WERI-Rb-1 (cell line): ENCODE data around the gene RCAN2.

Experiments used
- DNase-seq: peaks from one replicate; pipeline ENCODE4 v3.0.0-alpha.2; 2020
- H3K27ac ChIP-seq: fragments of 250-450 bp; sonication (Bioruptor Pico); 2 replicates; pipeline ENCODE4 v1.5.1; 2020; ENCODE audit warnings: mild to moderate bottlenecking, moderate library complexity
- H3K27me3 ChIP-seq: fragments of 250-450 bp; sonication (Bioruptor Pico); 2 replicates; pipeline ENCODE4 v1.5.1; 2021; ENCODE audit warnings: mild to moderate bottlenecking, low read depth, moderate library complexity; ENCODE audit not compliant: insufficient read depth, severe bottlenecking
- H3K36me3 ChIP-seq: fragments of 250-450 bp; sonication (Bioruptor Pico); 2 replicates; pipeline ENCODE4 v1.5.1; 2020; ENCODE audit warnings: mild to moderate bottlenecking, moderate library complexity
- H3K4me3 ChIP-seq: 2 replicates; pipeline ENCODE4 v1.5.1; 2011; ENCODE audit warnings: low read depth, mild to moderate bottlenecking, control low read depth, low read length
- H3K9me3 ChIP-seq: fragments of 250-450 bp; sonication (Bioruptor Pico); 2 replicates; pipeline ENCODE4 v1.5.1; 2021; ENCODE audit warnings: mild to moderate bottlenecking, moderate library complexity; ENCODE audit not compliant: severe bottlenecking
- CTCF ChIP-seq: IDR thresholded peaks from 2 replicates; pipeline ENCODE4 v1.5.1; 2011; ENCODE audit warnings: low read depth, mild to moderate bottlenecking, control low read depth, inconsistent platforms, low read length

RCAN2 gene

DNA sequence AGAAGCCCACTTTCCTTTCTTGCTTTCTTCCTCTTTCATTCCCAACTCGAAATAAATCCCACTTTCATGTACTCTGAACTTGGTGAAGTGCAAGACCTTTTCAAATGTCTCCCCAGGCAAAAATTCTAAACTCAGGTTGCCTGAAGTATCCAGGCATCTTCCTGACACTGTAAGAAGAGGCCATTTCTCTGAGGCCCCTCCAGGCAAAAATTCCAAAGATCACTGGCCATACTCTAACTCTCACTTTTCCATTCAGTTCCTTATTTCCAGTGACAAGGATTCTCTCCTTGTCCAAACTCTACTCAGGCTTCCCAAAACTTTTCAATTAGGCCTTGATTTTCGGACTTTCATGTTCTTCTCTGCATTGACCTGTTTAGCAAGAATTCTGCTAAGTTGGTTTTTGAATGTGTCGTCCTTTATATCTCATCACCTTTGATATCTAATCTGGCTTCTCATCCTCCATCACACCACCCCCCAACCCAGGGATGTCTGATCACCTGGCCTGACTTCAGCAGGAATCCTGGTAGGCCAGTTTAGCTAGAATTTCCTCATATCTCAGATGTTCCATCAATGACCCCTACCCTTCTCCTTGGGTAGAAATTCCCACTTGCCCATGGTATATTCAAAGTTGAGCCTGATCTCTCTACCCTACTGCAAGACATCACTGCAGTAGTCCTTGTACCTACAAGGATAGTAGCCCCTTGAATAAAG is 124.9 kb downstream of the RCAN2 start:
- TF ChIP-seq CTCF: no peak
- Histone ChIP-seq H3K4me3 (no peak overlapping the region), H3K9me3 (no peaks in the 10 kb centered on the region), H3K27ac (no peak overlapping the region), H3K27me3 (no peaks in the 10 kb centered on the region), H3K36me3 (no peaks in the 10 kb centered on the region)
- no peak for DNase-seq

GRCh38 chr6:46357591-46357990 is 133.7 kb downstream of the RCAN2 start:
- no peak for TF ChIP-seq CTCF
- Histone ChIP-seq H3K9me3 (no peaks in the 10 kb centered on the region), H3K4me3 (no peak overlapping the region), H3K27me3 (no peaks in the 10 kb centered on the region), H3K27ac (no peak overlapping the region), H3K36me3 (no peaks in the 10 kb centered on the region)
- DNase-seq: no peak

GRCh38 chr6:46356543-46356942 is 134.7 kb downstream of the RCAN2 start:
- DNase-seq: no peak
- Histone ChIP-seq H3K9me3 (no peaks in the 10 kb centered on the region), H3K36me3 (no peaks in the 10 kb centered on the region), H3K27ac (no peak overlapping the region), H3K27me3 (no peaks in the 10 kb centered on the region), H3K4me3 (no peak overlapping the region)
- TF ChIP-seq CTCF: no peak

DNA sequence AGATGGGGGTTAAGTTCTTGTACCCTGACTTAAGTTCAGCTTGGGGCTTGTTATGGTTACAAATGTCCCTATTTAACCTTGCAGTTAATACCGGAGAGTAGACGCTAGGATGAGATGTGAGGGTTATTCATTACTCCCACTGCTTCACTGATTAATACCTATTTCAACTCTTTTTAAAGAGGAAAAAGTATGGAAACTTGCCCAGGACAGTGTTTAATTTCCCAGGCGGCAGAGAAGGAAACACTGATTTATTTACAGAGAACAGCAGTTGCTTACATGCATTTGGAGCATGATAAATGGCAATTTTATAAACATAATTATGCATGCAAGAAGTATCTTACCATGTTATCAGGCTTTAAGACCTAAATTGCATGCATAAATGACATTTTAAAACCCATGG is 137.7 kb downstream of the RCAN2 start:
- DNase-seq: no peak
- Histone ChIP-seq H3K4me3 (no peak overlapping the region), H3K27me3 (no peaks in the 10 kb centered on the region), H3K36me3 (no peaks in the 10 kb centered on the region), H3K9me3 (no peaks in the 10 kb centered on the region), H3K27ac (no peak overlapping the region)
- TF ChIP-seq CTCF: no peak

GRCh38 chr6:46352541-46353268 is 138.5 kb downstream of the RCAN2 start:
- DNase-seq: no peak
- Histone ChIP-seq H3K9me3 (no peaks in the 10 kb centered on the region), H3K27me3 (no peaks in the 10 kb centered on the region), H3K36me3 (no peaks in the 10 kb centered on the region), H3K27ac (no peak overlapping the region), H3K4me3 (no peak overlapping the region)
- no peak for TF ChIP-seq CTCF
